Lung (tissue), 12 donors: ENCODE results near the gene PALMD. TPM values are rescaled to one million over a fixed set of nuclear protein-coding genes. Genes with fewer than 3 reads are reported as not detected.
A peak's percentile ranks its signal among the peaks of the same experiment; 100 is the strongest.

Source experiments
- ATAC-seq: fragments of 200-7000 bp; cut with Tn5 transposase; one replicate; pipeline ENCODE4 v1.9.1; 2020; ENCODE audit warnings: moderate number of reproducible peaks; ENCODE audit not compliant: insufficient read depth, low FRiP score
- DNase-seq, 3 donors: peaks; one replicate each; pipeline ENCODE4 v3.0.0-alpha.2; 2013 to 2017
- H3K27ac ChIP-seq, 2 donors: one replicate each; pipeline ENCODE4 v1.5.1; 2013; ENCODE audit warnings: mild to moderate bottlenecking in 2 of 2, moderate library complexity in 2 of 2, control low read depth in 1 of 2, inconsistent platforms in 1 of 2, low read depth in 1 of 2, low read length in 1 of 2
- H3K27me3 ChIP-seq, 3 donors: one replicate each; pipeline ENCODE4 v1.5.1; 2013; ENCODE audit warnings: low read length in 2 of 3; ENCODE audit not compliant: control insufficient read depth in 3 of 3, insufficient read depth in 3 of 3
- H3K36me3 ChIP-seq, 4 donors: one replicate each; pipeline ENCODE4 v1.5.1; 2013; ENCODE audit warnings: low read length in 4 of 4, mild to moderate bottlenecking in 1 of 4, moderate library complexity in 1 of 4; ENCODE audit not compliant: control insufficient read depth in 4 of 4, insufficient read depth in 4 of 4
- H3K4me1 ChIP-seq, 5 donors: one replicate each; pipeline ENCODE4 v1.5.1; 2013; ENCODE audit warnings: low read length in 5 of 5, mild to moderate bottlenecking in 2 of 5, moderate library complexity in 1 of 5; ENCODE audit not compliant: control insufficient read depth in 5 of 5, insufficient read depth in 5 of 5
- H3K4me3 ChIP-seq: one replicate; pipeline ENCODE4 v1.5.1; 2013; ENCODE audit warnings: mild to moderate bottlenecking, control low read depth, moderate library complexity
- H3K9ac ChIP-seq, 2 donors: one replicate each; pipeline ENCODE4 v1.5.1; 2013; ENCODE audit warnings: low read length in 2 of 2, control low read depth in 1 of 2; ENCODE audit not compliant: insufficient read depth in 1 of 2
- H3K9me3 ChIP-seq, 4 donors: one replicate each; pipeline ENCODE4 v1.5.1; 2013; ENCODE audit warnings: low read length in 3 of 4, mild to moderate bottlenecking in 1 of 4, moderate library complexity in 1 of 4; ENCODE audit not compliant: control insufficient read depth in 4 of 4, insufficient read depth in 3 of 4
- CTCF ChIP-seq: IDR thresholded peaks from 2 replicates; pipeline ENCODE4 v1.5.1; 2012; ENCODE audit warnings: mild to moderate bottlenecking; ENCODE audit errors: control extremely low read depth, extremely low read depth
- WGBS, 2 donors: extraction: QIAGEN DNeasy Blood & Tissue Kit; methylation state at CpG; one replicate each; pipeline ENCODE4 v1.1.7; 2013; 5-methylcytosine and 5-hydroxymethylcytosine counted together
- polyA plus RNA-seq, 2 donors: library from polyadenylated mRNA; stranded (reverse); fragments of 200-250 nt; gene quantifications; one replicate each; pipeline ENCODE4 v1.2.1, GENCODE V29; 2013
- total RNA-seq, 2 donors: library from RNA; depleted of rRNA in 1 of 2; stranded (reverse); fragments of >200 nt in 1 of 2; gene quantifications; one replicate each; pipeline ENCODE4 v1.2.1, GENCODE V29; 2014 to 2021
- donor health status: control.
- donor health status: control.
- donor health status: Bipolar disorder and iron deficiency.
- donor health status: healthy.
- donor health status: DM: yes; HTN: yes; CAD: no.

Gene PALMD
- total and polyA plus RNA-seq, 4 donors: 10.5 to 32.2 (median 22.0) TPM

GRCh38 chr1:99659755-99660210 lies 13.9 kb downstream of the PALMD start:
- TF ChIP-seq CTCF: no peak

DNA sequence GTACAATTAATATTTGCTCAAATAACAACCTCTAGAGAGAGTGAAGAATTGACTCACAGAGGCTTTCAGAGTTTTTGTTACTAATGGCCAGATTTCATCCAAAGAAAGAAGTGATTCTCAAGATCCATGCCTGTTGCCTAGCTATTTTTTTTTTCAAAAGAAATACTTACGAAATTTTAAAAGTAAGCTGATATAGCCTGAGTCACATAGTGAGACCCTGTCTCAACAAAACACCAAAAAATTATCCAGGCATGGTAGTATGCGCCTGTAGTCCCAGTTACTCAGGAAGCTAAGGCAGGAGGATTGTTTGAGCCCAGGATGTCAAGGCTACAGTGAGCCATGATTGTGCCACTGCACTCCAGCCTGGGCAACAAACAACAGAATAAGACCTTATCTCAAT lies 14.6 kb downstream of the PALMD start:
- Histone ChIP-seq H3K9me3 (no peaks in the 10 kb centered on the region), H3K9ac (no peak overlapping the region), H3K27ac (peak overlapping the region in 1 of 2 donors; percentile 26), H3K27me3 (no peaks in the 10 kb centered on the region), H3K36me3 (peaks cover 0 to 8% (median 0%) of the 10 kb centered on the region in 4 donors), H3K4me3 (no peak overlapping the region), H3K4me1 (peaks cover 0 to 34% (median 0%) of the 10 kb centered on the region in 5 donors)
- 86 to 92% methylated on average over 2 of the region's 2 CpGs for WGBS, 2 donors
- no peak for TF ChIP-seq CTCF
- DNase-seq (no peak), ATAC-seq (no peak)

More at GRCh38 chr1:99659755-99660210, 13.9 kb downstream of the PALMD start:
- Histone ChIP-seq H3K9me3 (no peaks in the 10 kb centered on the region), H3K4me3 (no peak overlapping the region), H3K36me3 (peaks cover 0 to 8% (median 0%) of the 10 kb centered on the region in 4 donors), H3K4me1 (peaks cover 0 to 34% (median 0%) of the 10 kb centered on the region in 5 donors), H3K27ac (peak overlapping the region; percentile 72 to 82), H3K27me3 (no peaks in the 10 kb centered on the region), H3K9ac (no peak overlapping the region)
- ATAC-seq (no peak), DNase-seq (no peak)
- WGBS, 2 donors: 53 to 72% methylated on average over 2 of the region's 2 CpGs

GRCh38 chr1:99661780-99662179 lies 15.9 kb downstream of the PALMD start:
- Histone ChIP-seq H3K27me3 (no peaks in the 10 kb centered on the region), H3K9me3 (no peaks in the 10 kb centered on the region), H3K9ac (no peak overlapping the region), H3K27ac (peak overlapping the region in 1 of 2 donors; percentile 85), H3K4me1 (peaks cover 0 to 30% (median 0%) of the 10 kb centered on the region in 5 donors), H3K4me3 (no peak overlapping the region), H3K36me3 (peaks cover 0 to 8% (median 0%) of the 10 kb centered on the region in 4 donors)
- no peak for TF ChIP-seq CTCF
- no peak for ATAC-seq
- 49 to 52% methylated on average over 3 of the region's 3 CpGs for WGBS, 2 donors
- DNase-seq: no peak
